Liver (tissue), 9 donors: ENCODE data around the gene TBCD. TPM values are rescaled to one million over a fixed set of nuclear protein-coding genes. Genes with fewer than 3 reads are reported as not detected.

Experiments used
- DNase-seq: peaks from one replicate; pipeline ENCODE4 v3.0.0-alpha.2; 2017; ENCODE audit warnings: low spot score
- H3K27ac ChIP-seq, 2 donors: one replicate each; pipeline ENCODE4 v1.7.0; 2013; ENCODE audit warnings: inconsistent platforms in 2 of 2, low read length in 2 of 2, control low read depth in 1 of 2, low read depth in 1 of 2, mild to moderate bottlenecking in 1 of 2
- H3K27me3 ChIP-seq, 4 donors: one replicate each; pipeline versions ENCODE4 v1.6.1 to v1.7.0; 2013; ENCODE audit warnings: low read length in 3 of 4, inconsistent platforms in 1 of 4, mild to moderate bottlenecking in 1 of 4, moderate library complexity in 1 of 4; ENCODE audit not compliant: control insufficient read depth in 4 of 4, insufficient read depth in 4 of 4
- H3K36me3 ChIP-seq, 4 donors: one replicate each; pipeline versions ENCODE4 v1.6.1 to v1.7.0; 2013; ENCODE audit warnings: low read length in 3 of 4, mild to moderate bottlenecking in 3 of 4, low read depth in 1 of 4, moderate library complexity in 1 of 4; ENCODE audit not compliant: control insufficient read depth in 4 of 4, insufficient read depth in 3 of 4
- H3K4me1 ChIP-seq, 4 donors: one replicate each; pipeline versions ENCODE4 v1.6.1 to v1.7.0; 2013; ENCODE audit warnings: low read length in 3 of 4, mild to moderate bottlenecking in 3 of 4, moderate library complexity in 1 of 4; ENCODE audit not compliant: control insufficient read depth in 4 of 4, insufficient read depth in 4 of 4
- H3K4me3 ChIP-seq, 3 donors: one replicate each; pipeline versions ENCODE4 v1.6.1 to v1.7.0; 2013; ENCODE audit warnings: low read length in 3 of 3, control low read depth in 1 of 3, low read depth in 1 of 3, mild to moderate bottlenecking in 1 of 3
- H3K9ac ChIP-seq, 2 donors: one replicate each; pipeline ENCODE4 v1.7.0; 2013; ENCODE audit warnings: low read length in 2 of 2, mild to moderate bottlenecking in 2 of 2, moderate library complexity in 2 of 2, control low read depth in 1 of 2, low read depth in 1 of 2
- H3K9me3 ChIP-seq, 4 donors: one replicate each; pipeline versions ENCODE4 v1.6.1 to v1.7.0; 2013; ENCODE audit warnings: low read length in 3 of 4; ENCODE audit not compliant: control insufficient read depth in 4 of 4
- CTCF ChIP-seq: fragments of 150-350 bp; IDR thresholded peaks from 2 replicates; pipeline ENCODE4 v1.5.1; 2017; ENCODE audit warnings: improper control_type of control experiment, low read depth, low read length; ENCODE audit not compliant: missing input control
- EGR1 ChIP-seq, 2 donors: IDR thresholded peaks; 2 replicates each; pipeline ENCODE4 v1.6.1; 2016 to 2018; ENCODE audit warnings: antibody characterized with exemption in 2 of 2, low read depth in 2 of 2
- FOXA1 ChIP-seq: IDR thresholded peaks from 2 replicates; pipeline ENCODE4 v1.6.1; 2016; ENCODE audit warnings: antibody characterized with exemption
- FOXA2 ChIP-seq: IDR thresholded peaks from 2 replicates; pipeline ENCODE4 v1.6.1; 2016; ENCODE audit warnings: antibody characterized with exemption
- HNF4G ChIP-seq: IDR thresholded peaks from 2 replicates; pipeline ENCODE4 v1.6.1; 2016; ENCODE audit warnings: antibody characterized with exemption
- NR2F2 ChIP-seq: IDR thresholded peaks from 2 replicates; pipeline ENCODE4 v1.6.1; 2016; ENCODE audit warnings: antibody characterized with exemption
- RAD21 ChIP-seq, 2 donors: IDR thresholded peaks; 2 replicates each; pipeline ENCODE4 v1.6.1; 2016; ENCODE audit warnings: antibody characterized with exemption in 2 of 2, mild to moderate bottlenecking in 2 of 2
- SP1 ChIP-seq: IDR thresholded peaks from 2 replicates; pipeline ENCODE4 v1.6.1; 2018; ENCODE audit warnings: antibody characterized with exemption, mild to moderate bottlenecking
- TAF1 ChIP-seq: conservative IDR thresholded peaks from 2 replicates; pipeline ENCODE4 v1.6.1; 2016; ENCODE audit warnings: antibody characterized with exemption, mild to moderate bottlenecking
- YY1 ChIP-seq: IDR thresholded peaks from 2 replicates; pipeline ENCODE4 v1.6.1; 2016; ENCODE audit warnings: antibody characterized with exemption, mild to moderate bottlenecking
- WGBS: extraction: QIAGEN DNeasy Blood & Tissue Kit; methylation state at CpG from one replicate; pipeline ENCODE4 v1.1.7; 2013; 5-methylcytosine and 5-hydroxymethylcytosine counted together
- polyA plus RNA-seq, 2 donors: library from polyadenylated mRNA; stranded (reverse) in 1 of 2; unstranded in 1 of 2; fragments of 200-250 nt in 1 of 2; fragments of >200 nt in 1 of 2; fragmentation: Nextera tagmentation in 1 of 2; extraction: Ambion mirVana in 1 of 2; gene quantifications; one replicate each; pipeline versions ENCODE4 v1.2.1 to v1.2.3, GENCODE V29; 2013 to 2015
- total RNA-seq, 2 donors: library from RNA; depleted of rRNA; stranded (reverse); fragments of >200 nt; gene quantifications; one replicate each; pipeline ENCODE4 v1.2.3, GENCODE V29; 2014
- TF ChIP-seq, protein P1 (sequence below): IDR thresholded peaks from 2 replicates; pipeline ENCODE4 v1.6.1; 2016; ENCODE audit warnings: antibody characterized with exemption
- TF ChIP-seq, protein P2 (sequence below): IDR thresholded peaks from 2 replicates; pipeline ENCODE4 v1.6.1; 2016; ENCODE audit warnings: antibody characterized with exemption, mild to moderate bottlenecking
- TF ChIP-seq, protein P3 (sequence below): IDR thresholded peaks from 2 replicates; pipeline ENCODE4 v1.6.1; 2016; ENCODE audit warnings: antibody characterized with exemption
- donor health status: healthy.
- donor health status: healthy.
- donor health status: healthy.
- donor health status: healthy.
- donor health status: healthy.

TBCD gene
- total and polyA plus RNA-seq, 4 donors: 29.8 to 42.2 (median 33.0) TPM

DNA sequence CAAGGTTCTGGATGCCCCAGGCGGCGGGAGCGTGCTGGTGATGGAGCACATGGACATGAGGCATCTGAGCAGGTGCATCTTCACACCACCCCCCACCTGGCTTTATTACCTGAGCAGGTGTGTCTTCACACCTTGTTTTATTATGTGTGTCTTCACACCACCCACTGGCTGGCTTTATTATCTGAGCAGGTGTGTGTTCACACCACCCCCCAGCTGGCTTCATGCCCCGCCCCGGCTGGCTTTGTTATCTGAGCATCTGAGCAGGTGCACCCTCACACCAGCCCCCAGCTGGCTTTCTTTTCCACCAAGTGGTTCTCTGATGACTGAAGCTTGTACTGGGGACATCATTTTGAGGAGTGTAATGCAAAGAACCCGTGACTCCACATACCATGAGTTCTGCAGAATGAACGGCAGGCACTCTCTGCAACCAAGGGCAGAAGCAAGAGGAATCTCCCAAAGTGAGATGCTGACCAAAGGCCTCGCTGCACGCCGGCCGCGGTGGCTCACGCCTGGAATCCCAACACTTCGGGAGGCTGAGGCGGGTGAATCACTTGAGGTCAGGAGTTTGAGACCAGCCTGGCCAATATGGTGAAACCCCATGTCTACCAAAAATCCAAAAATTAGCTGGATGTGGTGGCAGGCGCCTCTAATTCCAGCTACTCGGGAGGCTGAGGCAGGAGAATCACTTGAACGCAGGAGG, 32.7 kb upstream of the TBCD start:
- TF ChIP-seq FOXA1: no peak
- peaks cover 2 to 33% (median 17%) of the 10 kb centered on the region in 4 donors for H3K4me1 ChIP-seq
- no peaks in the 10 kb centered on the region for H3K9me3 ChIP-seq
- WGBS: 97% methylated on average over 18 of the region's 18 CpGs
- H3K27ac ChIP-seq: no peak overlapping the region
- DNase-seq: no peak
- H3K27me3 ChIP-seq: no peaks in the 10 kb centered on the region
- H3K36me3 ChIP-seq: peaks cover 3 to 27% (median 9%) of the 10 kb centered on the region in 4 donors
- no peak overlapping the region for H3K4me3 ChIP-seq
- H3K9ac ChIP-seq: no peak overlapping the region

GRCh38 chr17:82720204-82720603, 31.7 kb upstream of the TBCD start:
- DNase-seq: no peak
- H3K27ac ChIP-seq: no peak overlapping the region
- peaks cover 4 to 27% (median 9%) of the 10 kb centered on the region in 4 donors for H3K36me3 ChIP-seq
- H3K9me3 ChIP-seq: no peaks in the 10 kb centered on the region
- H3K4me1 ChIP-seq: peaks cover 0 to 33% (median 17%) of the 10 kb centered on the region in 4 donors
- no peaks in the 10 kb centered on the region for H3K27me3 ChIP-seq
- H3K9ac ChIP-seq: no peak overlapping the region
- H3K4me3 ChIP-seq: no peak overlapping the region
- no peak for TF ChIP-seq SP1
- TF ChIP-seq, protein P1, sequence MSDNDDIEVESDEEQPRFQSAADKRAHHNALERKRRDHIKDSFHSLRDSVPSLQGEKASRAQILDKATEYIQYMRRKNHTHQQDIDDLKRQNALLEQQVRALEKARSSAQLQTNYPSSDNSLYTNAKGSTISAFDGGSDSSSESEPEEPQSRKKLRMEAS: no peak
- TF ChIP-seq TAF1: no peak
- TF ChIP-seq, protein P2, sequence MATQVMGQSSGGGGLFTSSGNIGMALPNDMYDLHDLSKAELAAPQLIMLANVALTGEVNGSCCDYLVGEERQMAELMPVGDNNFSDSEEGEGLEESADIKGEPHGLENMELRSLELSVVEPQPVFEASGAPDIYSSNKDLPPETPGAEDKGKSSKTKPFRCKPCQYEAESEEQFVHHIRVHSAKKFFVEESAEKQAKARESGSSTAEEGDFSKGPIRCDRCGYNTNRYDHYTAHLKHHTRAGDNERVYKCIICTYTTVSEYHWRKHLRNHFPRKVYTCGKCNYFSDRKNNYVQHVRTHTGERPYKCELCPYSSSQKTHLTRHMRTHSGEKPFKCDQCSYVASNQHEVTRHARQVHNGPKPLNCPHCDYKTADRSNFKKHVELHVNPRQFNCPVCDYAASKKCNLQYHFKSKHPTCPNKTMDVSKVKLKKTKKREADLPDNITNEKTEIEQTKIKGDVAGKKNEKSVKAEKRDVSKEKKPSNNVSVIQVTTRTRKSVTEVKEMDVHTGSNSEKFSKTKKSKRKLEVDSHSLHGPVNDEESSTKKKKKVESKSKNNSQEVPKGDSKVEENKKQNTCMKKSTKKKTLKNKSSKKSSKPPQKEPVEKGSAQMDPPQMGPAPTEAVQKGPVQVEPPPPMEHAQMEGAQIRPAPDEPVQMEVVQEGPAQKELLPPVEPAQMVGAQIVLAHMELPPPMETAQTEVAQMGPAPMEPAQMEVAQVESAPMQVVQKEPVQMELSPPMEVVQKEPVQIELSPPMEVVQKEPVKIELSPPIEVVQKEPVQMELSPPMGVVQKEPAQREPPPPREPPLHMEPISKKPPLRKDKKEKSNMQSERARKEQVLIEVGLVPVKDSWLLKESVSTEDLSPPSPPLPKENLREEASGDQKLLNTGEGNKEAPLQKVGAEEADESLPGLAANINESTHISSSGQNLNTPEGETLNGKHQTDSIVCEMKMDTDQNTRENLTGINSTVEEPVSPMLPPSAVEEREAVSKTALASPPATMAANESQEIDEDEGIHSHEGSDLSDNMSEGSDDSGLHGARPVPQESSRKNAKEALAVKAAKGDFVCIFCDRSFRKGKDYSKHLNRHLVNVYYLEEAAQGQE: no peak
- no peak for TF ChIP-seq YY1
- no peak for TF ChIP-seq NR2F2
- TF ChIP-seq CTCF: no peak
- no peak for TF ChIP-seq RAD21 (IDR thresholded peaks at IDR 0.05)
- TF ChIP-seq HNF4G: no peak
- TF ChIP-seq FOXA2: no peak
- TF ChIP-seq EGR1 (IDR thresholded peaks at IDR 0.05; ENCODE audit: low read depth in 2 of 2): no peak
- TF ChIP-seq, protein P3, sequence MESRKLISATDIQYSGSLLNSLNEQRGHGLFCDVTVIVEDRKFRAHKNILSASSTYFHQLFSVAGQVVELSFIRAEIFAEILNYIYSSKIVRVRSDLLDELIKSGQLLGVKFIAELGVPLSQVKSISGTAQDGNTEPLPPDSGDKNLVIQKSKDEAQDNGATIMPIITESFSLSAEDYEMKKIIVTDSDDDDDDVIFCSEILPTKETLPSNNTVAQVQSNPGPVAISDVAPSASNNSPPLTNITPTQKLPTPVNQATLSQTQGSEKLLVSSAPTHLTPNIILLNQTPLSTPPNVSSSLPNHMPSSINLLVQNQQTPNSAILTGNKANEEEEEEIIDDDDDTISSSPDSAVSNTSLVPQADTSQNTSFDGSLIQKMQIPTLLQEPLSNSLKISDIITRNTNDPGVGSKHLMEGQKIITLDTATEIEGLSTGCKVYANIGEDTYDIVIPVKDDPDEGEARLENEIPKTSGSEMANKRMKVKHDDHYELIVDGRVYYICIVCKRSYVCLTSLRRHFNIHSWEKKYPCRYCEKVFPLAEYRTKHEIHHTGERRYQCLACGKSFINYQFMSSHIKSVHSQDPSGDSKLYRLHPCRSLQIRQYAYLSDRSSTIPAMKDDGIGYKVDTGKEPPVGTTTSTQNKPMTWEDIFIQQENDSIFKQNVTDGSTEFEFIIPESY: no peak
- WGBS: 97% methylated on average over 19 of the region's 19 CpGs
